Measurements from ENCODE around the gene ANKFY1.
"Not testable (repeated sequence)": the region's sequence is repeated elsewhere in the genome, so short reads cannot be mapped to it uniquely, and the experiment has no call there.

The ANKFY1 gene

GRCh38 chr17:4258867-4259266 lies 4.9 kb downstream of the ANKFY1 start:
- no peak for DNase-seq

DNA sequence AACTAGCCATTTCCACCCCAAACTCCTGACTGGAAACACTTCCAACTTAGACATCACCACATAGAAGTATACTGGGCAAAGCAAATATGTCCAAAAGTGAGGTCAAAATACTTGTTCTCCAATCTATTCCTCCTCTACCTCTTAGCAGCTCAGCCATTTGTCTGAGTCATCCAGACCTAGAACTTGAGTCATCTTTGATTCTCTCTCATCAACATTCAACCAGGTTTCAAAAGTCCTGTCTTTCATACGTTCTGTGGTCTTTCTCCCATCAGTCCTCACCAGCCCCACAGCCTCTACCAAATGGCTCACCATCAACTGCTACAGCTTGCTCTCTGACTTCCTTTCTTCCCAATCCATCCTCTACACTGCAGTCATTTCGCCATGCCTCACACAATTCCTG lies 6.8 kb downstream of the ANKFY1 start:
- no peak for DNase-seq

- not testable (repeated sequence) for DNase-seq
These were observed 8.5 kb downstream of the ANKFY1 start for GRCh38 chr17:4255271-4255670.

GRCh38 chr17:4250887-4251286 lies 12.9 kb downstream of the ANKFY1 start:
- no peak for DNase-seq

GRCh38 chr17:4249452-4250029 lies 14.2 kb downstream of the ANKFY1 start:
- DNase-seq: peak in 1 of 2 experiments; percentile 16

DNA sequence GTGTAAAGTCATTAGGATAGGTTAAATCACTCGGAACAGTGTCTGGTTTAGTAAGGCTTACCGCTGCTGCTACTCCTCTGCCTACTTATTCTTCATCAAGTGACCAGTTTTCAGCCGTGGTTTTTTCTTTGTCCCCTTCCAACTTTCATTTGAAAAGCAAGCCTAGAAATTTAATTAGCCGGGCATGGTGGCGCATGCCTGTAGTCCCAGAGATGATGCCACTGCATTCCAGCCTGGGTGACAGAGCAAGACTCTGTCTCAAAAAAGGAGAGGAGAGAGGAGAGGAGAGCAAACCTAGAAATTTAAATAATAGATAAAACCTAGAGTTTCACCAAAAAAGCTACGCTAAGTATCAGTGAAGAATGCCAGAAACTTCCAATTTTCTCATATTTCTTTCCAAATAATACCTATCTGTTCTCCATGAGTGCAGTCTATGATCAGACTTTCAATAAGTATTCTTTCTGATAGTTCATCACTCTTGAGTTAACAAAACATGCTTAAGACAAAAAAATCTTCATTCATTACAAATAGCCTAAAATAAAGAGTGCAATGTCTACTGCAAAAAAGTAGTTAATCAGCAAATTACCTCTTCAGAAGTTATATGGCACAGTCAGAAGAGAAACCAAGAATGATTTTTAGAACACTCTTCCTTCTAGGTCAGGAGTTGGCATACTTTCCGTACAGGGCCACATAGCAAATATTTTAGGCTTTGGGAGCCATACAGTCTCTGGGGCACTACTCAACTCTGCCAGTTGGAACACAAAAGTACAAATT lies 15.1 kb downstream of the ANKFY1 start:
- DNase-seq: no peak

DNA sequence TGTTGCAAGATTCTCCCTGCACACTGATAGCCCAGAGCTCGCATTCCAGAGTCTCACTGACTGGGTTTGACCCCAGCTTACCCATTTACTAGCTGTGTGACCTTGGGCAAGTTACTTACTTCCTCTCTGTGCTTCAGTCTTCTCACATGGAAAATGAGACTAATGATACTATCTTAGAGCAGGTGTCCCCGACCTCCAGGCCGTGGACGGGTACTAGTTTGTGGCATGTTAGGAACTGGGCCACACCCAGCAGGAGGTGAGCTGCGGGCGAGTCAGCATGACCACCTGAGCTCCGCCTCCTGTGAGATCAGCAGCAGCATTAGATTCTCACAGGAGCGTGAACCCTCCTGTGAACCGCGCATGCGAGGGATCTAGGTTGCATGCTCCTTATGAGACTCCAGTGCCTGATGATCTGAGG lies 15.8 kb downstream of the ANKFY1 start:
- DNase-seq: no peak

DNA sequence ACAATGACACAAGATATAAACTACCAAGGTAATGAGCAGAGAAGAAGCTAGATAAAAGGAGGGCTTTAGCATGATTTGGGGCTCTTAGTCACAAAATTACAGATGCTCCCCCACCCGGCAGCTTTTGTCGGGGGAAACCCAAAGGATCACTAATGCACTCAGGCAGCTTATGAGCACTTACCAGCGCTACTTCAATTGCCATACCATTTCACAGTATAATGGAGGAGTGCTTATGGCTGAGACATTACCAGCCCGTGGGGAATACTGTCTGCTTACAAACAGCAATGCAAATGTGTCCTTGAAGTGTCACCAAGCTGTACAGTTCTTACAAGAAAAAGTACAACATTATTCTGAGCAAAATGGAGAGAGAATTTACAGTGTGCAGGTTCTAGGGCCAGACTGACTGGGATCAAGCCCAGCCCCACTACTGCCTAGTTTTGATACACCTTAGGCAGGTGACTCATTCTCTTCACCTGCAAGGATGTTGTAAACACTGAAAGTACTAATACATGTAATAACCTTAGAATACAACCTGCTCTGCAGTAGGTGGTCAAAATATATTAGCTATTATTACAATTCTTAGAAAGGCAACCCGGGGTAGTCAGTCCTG lies 16.3 kb downstream of the ANKFY1 start:
- DNase-seq: no peak

DNA sequence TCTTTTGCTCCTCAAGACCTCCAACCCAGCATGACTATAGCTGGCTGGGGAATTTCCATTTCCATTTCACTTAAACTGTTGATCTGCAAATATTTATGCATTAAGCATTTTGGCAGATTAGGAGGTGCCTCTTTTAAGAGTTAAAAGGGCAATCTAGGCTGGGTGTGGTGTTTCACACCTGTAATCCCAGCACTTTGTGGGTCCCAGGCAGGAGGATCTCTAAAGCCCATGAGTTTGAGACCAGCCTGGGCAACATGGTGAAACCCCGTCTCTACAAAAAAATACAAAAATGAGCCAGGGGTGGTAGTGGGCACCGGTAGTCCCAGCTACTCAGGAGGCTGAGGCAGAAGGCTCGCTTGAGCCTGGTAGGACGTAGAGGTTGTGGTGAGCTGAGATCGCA lies 17.1 kb downstream of the ANKFY1 start:
- no peak for DNase-seq

DNA sequence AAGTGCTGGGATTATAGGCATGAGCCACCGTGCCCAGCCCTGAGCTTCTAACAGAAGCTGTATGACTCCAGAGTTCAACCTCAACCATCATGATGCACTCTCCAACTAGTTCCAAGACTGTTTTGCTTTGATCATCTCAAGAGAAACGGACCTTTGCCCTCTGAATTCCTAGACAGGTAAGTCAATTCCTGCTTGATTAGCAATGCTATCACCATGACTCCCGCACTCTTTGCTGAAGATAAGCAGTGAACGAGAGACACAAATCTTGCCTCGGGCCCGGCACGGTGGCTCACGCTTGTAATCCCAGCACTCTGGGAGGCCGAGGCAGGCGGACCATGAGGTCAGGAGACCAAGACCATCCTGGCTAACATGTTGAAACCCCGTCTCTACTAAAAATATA lies 22.2 kb downstream of the ANKFY1 start:
- no peak for DNase-seq

DNA sequence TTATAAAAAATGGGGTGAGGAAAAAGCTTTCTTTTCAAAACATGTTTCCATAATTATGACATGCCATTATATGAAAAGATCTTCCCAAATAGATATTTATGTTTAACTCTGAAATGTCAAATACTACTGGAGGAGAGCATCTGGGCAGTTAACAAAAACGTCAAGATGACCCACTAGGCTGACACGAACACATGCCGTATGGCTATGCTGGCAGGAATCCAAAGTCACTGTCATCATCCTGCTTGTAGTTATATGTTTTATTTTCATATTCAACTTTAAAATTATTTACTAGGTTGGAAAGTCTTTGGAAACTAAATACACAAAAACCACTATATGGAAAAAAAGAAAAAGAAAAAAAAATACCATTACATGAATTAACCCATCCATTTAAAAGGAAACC lies 27.3 kb downstream of the ANKFY1 start:
- DNase-seq: peak in 1 of 2 experiments; percentile 40

DNA sequence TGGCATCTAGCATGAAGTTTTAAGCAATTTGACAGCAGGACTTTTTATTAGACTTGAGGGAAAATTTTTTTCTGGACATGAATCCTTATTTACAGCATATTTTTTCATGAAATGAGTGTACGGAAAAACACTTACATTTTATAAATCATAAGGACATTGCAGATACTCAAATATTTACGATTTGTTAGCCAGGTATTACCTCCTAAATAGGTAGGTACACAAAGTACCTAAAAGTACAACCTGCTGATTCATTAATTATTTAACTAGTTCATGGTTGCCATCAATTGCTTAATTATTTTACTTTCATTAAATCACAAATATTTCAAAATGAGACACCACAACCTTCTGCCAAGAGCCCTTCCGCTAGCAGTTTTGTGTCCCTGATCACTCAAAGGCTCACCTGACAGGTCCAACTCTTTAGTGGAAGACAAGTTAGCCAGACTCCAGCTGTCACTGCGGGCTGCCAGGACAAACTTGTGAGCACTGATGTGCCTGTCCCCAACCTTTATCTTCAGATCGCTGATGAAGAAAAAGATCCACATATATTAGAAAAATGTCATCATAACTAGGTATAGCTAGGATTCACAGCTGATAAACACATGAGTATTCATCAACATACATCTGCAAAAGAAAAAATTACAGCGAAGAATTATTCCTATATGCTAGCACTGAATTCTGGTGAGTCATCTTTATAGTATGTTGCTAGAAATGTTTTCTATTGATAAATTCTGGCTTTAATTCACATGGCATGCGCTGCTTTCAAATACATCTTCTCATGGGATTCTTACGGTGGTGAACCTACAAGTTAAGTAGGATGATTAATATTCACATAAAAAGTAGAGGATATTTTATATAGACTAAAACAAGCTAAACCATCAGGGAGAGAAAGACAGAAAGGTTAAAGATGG lies 28.2 kb downstream of the ANKFY1 start:
- no peak for DNase-seq

GRCh38 chr17:4234401-4234800 lies 29.4 kb downstream of the ANKFY1 start:
- no peak for DNase-seq

- DNase-seq: no peak
These were observed 30.0 kb downstream of the ANKFY1 start for GRCh38 chr17:4233668-4234258.

- DNase-seq: no peak
These were observed 31.5 kb downstream of the ANKFY1 start for GRCh38 chr17:4232168-4232813.

- DNase-seq: peak in 1 of 2 experiments; percentile 81
These were observed 33.9 kb downstream of the ANKFY1 start for GRCh38 chr17:4229627-4230541.

DNA sequence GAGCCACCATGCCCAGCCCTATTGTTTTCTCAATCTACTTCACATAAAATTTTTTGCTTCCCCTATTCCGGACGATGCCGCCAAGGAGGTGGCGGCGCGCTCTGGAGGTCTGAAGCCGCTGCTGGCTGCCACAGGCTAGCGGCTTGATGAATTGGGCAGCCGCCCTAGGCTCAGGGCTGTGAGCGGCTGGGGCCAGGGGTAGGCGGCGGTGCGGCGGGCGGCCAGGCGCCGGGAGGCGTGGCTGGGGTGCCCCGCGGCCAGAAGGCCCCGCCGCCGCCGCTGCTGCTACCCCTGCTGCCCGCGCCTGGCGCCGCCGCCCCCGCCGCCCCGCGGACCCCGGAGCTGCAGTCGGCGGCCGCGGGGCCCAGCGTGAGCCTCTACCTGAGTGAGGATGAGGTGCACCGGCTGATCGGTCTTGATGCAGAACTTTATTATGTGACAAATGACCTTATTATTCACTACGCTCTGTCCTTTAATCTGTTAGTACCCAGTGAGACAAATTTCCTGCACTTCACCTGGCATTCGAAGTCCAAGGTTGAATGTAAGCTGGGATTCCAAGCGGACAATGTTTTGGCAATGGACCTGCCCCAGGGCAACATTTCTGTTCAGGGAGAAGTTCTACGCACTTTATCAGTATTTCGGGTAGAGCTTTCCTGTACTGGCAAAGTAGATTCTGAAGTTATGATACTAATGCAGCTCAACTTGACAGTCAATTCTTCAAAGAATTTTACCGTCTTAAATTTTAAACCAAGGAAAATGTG lies 41.7 kb downstream of the ANKFY1 start:
- DNase-seq: no peak

GRCh38 chr17:4221163-4221562 lies 42.6 kb downstream of the ANKFY1 start:
- no peak for DNase-seq

DNA sequence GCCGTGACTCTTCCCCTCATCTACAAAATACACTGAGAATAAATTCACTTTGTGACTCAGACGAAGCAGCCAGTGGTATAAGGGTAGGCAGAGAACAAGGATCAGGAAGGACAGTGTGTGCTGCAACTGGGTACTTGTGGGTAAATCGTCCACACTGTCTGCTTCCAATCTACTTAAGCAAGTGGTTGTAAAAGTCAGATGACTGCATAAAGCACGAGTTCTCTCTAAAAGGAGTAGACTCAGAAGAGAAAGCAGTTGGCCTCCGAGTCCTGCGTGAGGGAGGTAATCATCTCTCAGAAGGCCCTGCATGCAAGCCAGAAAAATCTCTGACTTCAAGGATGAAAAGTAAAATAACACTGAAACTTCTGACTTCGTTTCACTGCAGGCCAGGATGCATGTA lies 43.1 kb downstream of the ANKFY1 start:
- no peak for DNase-seq

GRCh38 chr17:4219241-4219640 lies 44.5 kb downstream of the ANKFY1 start:
- DNase-seq: no peak

Data from NCI-H446 (cell line).